Cardiac muscle cell (in vitro differentiated cells and primary cell): ENCODE measurements around the gene MACROD2. TPM values are rescaled to one million over a fixed set of nuclear protein-coding genes. Genes with fewer than 3 reads are reported as not detected.

Experiments used
- DNase-seq, 2 donors: peaks; one replicate each; pipeline versions ENCODE4 v3.0.0 to v3.0.0-alpha.2; 2010 to 2017; ENCODE audit warnings: low read depth in 1 of 2, low spot score in 1 of 2
- H3K27ac ChIP-seq: fragments of 200-600 bp; sonication (generic); 2 replicates; pipeline ENCODE4 v1.5.1; 2016
- H3K27me3 ChIP-seq: fragments of 200-600 bp; sonication (generic); 2 replicates; pipeline ENCODE4 v1.6.0; 2016; ENCODE audit warnings: control low read depth
- H3K36me3 ChIP-seq: fragments of 200-600 bp; sonication (generic); 2 replicates; pipeline ENCODE4 v1.5.1; 2016; ENCODE audit warnings: control low read depth
- H3K4me1 ChIP-seq: fragments of 200-600 bp; sonication (generic); 2 replicates; pipeline ENCODE4 v1.8.1; 2017; ENCODE audit warnings: low read depth, mild to moderate bottlenecking, mixed run types
- H3K4me3 ChIP-seq: fragments of 200-600 bp; sonication (generic); 2 replicates; pipeline ENCODE4 v1.5.1; 2016; ENCODE audit warnings: mild to moderate bottlenecking
- H3K9me3 ChIP-seq: fragments of 200-600 bp; sonication (generic); 2 replicates; pipeline ENCODE4 v1.5.1; 2017; ENCODE audit warnings: low read depth, mild to moderate bottlenecking, control low read depth
- polyA plus RNA-seq: library from polyadenylated mRNA; unstranded; fragments of >200 nt; fragmentation: Nextera tagmentation; extraction: Ambion mirVana; gene quantifications from 2 replicates; pipeline ENCODE4 v1.2.1, GENCODE V29; 2016
- total RNA-seq: library from RNA; depleted of rRNA; stranded (reverse); fragments of >200 nt; gene quantifications from 2 replicates; pipeline ENCODE4 v1.2.3, GENCODE V29; 2016
- TF ChIP-seq, protein P1 (sequence below): IDR thresholded peaks from 2 replicates; pipeline ENCODE4 v1.5.1; 2012; ENCODE audit warnings: low read depth, mild to moderate bottlenecking, low read length

The MACROD2 gene
- total and polyA plus RNA-seq, 2 experiments from 2014 or later, result 9.3 to 14.4 TPM

- Histone ChIP-seq H3K27me3 (no peaks in the 10 kb centered on the region), H3K4me1 (no peaks in the 10 kb centered on the region), H3K36me3 (no peaks in the 10 kb centered on the region), H3K9me3 (no peaks in the 10 kb centered on the region), H3K4me3 (no peak overlapping the region), H3K27ac (no peak overlapping the region)
- DNase-seq, result no peak
- TF ChIP-seq, protein P1, sequence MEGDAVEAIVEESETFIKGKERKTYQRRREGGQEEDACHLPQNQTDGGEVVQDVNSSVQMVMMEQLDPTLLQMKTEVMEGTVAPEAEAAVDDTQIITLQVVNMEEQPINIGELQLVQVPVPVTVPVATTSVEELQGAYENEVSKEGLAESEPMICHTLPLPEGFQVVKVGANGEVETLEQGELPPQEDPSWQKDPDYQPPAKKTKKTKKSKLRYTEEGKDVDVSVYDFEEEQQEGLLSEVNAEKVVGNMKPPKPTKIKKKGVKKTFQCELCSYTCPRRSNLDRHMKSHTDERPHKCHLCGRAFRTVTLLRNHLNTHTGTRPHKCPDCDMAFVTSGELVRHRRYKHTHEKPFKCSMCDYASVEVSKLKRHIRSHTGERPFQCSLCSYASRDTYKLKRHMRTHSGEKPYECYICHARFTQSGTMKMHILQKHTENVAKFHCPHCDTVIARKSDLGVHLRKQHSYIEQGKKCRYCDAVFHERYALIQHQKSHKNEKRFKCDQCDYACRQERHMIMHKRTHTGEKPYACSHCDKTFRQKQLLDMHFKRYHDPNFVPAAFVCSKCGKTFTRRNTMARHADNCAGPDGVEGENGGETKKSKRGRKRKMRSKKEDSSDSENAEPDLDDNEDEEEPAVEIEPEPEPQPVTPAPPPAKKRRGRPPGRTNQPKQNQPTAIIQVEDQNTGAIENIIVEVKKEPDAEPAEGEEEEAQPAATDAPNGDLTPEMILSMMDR, result no peak
Observed at GRCh38 chr20:14046534-14046933, 51.2 kb downstream of the MACROD2 start.

DNA sequence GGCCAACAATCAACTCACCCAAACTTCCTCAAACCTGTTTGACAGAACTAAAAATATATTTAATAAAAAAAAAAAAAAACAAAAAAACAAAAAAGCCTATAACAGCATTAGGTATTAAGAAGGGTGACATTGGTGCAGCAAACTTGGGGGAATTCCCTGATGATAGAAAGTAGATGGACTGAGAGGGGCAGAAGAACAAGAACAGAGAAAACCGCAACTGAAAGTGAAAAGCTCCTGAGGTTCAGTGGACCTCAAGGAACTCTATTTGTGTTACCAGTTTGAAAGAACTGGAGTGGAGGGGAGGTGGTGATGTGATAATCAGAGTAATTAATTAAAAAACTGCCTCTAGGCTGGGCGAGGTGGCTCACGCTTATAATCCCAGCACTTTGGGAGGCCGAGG, 53.8 kb downstream of the MACROD2 start:
- DNase-seq, result no peak
- no peaks in the 10 kb centered on the region for H3K4me1 ChIP-seq
- H3K4me3 ChIP-seq, result no peak overlapping the region
- H3K27me3 ChIP-seq, result no peaks in the 10 kb centered on the region
- H3K36me3 ChIP-seq, result no peaks in the 10 kb centered on the region
- TF ChIP-seq, protein P1, result no peak
- H3K27ac ChIP-seq, result no peak overlapping the region
- H3K9me3 ChIP-seq, result no peaks in the 10 kb centered on the region

GRCh38 chr20:14051454-14051853, 56.1 kb downstream of the MACROD2 start:
- no peaks in the 10 kb centered on the region for H3K4me1 ChIP-seq

GRCh38 chr20:14055127-14055742, 59.9 kb downstream of the MACROD2 start:
- H3K27me3 ChIP-seq, result no peaks in the 10 kb centered on the region
- no peaks in the 10 kb centered on the region for H3K9me3 ChIP-seq
- H3K27ac ChIP-seq, result no peak overlapping the region
- H3K4me3 ChIP-seq, result no peak overlapping the region
- H3K36me3 ChIP-seq, result no peaks in the 10 kb centered on the region
- TF ChIP-seq, protein P1, result peak; percentile 55
- peaks cover 8% of the 10 kb centered on the region for H3K4me1 ChIP-seq
- peak; percentile 76 to 78 for DNase-seq

More at GRCh38 chr20:14051454-14051853, 56.1 kb downstream of the MACROD2 start:
- Histone ChIP-seq H3K4me3 (no peak overlapping the region), H3K36me3 (no peaks in the 10 kb centered on the region), H3K9me3 (no peaks in the 10 kb centered on the region), H3K27ac (no peak overlapping the region), H3K27me3 (no peaks in the 10 kb centered on the region)
- no peak for DNase-seq
- TF ChIP-seq, protein P1, result no peak

- TF ChIP-seq, protein P1, result no peak
- DNase-seq, result no peak
- Histone ChIP-seq H3K36me3 (no peaks in the 10 kb centered on the region), H3K27ac (no peak overlapping the region), H3K9me3 (no peaks in the 10 kb centered on the region), H3K4me1 (peaks cover 3% of the 10 kb centered on the region), H3K4me3 (no peak overlapping the region), H3K27me3 (no peaks in the 10 kb centered on the region)
Observed at GRCh38 chr20:14062171-14062570, 66.9 kb downstream of the MACROD2 start.

DNA sequence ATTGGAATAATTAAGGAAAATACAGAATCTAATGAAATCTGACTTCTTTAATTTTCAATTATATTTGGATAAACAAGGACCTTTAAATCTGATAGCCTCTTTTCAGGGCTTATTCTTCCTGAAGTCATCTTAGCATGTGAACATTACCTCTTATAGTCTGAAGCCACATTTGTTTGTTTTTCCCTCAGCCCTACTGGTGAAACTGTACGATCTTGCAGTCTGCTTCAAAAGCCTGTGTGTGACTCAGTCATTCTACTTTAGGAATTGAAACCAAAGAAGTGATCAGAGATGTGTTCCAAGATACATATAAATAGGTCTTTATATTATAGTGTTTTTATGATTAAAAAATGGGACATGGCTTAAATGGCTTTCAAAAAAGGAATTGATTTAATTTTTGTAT, 67.5 kb downstream of the MACROD2 start:
- TF ChIP-seq, protein P1, result no peak
- no peaks in the 10 kb centered on the region for H3K36me3 ChIP-seq
- H3K27me3 ChIP-seq, result no peaks in the 10 kb centered on the region
- H3K9me3 ChIP-seq, result no peaks in the 10 kb centered on the region
- no peaks in the 10 kb centered on the region for H3K4me1 ChIP-seq
- no peak for DNase-seq
- no peak overlapping the region for H3K27ac ChIP-seq
- no peak overlapping the region for H3K4me3 ChIP-seq
